Smooth muscle cell (in vitro differentiated cells): ENCODE data around the gene UGT2B7. TPM values are rescaled to one million over a fixed set of nuclear protein-coding genes. Genes with fewer than 3 reads are reported as not detected.

Experiments used
- DNase-seq: peaks from one replicate; lab custom pipeline; 2025; ENCODE audit not compliant: unreplicated experiment; lab: John Stamatoyannopoulos, UW
- H2AFZ ChIP-seq: fragments of 200-600 bp; sonication (generic); 2 replicates; pipeline ENCODE4 v1.6.0; 2016; ENCODE audit warnings: antibody characterized with exemption, low read depth, mild to moderate bottlenecking
- H3F3A ChIP-seq: fragments of 200-600 bp; sonication (generic); 2 replicates; pipeline ENCODE4 v1.6.0; 2017; ENCODE audit warnings: antibody characterized with exemption, low read depth
- H3K27ac ChIP-seq: fragments of 200-600 bp; sonication (generic); 2 replicates; pipeline ENCODE4 v1.5.1; 2016; ENCODE audit warnings: low read depth, mild to moderate bottlenecking
- H3K27me3 ChIP-seq: fragments of 200-600 bp; sonication (generic); 2 replicates; pipeline ENCODE4 v1.6.1; 2016; ENCODE audit warnings: low read depth, mild to moderate bottlenecking
- H3K36me3 ChIP-seq: fragments of 200-600 bp; sonication (generic); 2 replicates; pipeline ENCODE4 v1.5.1; 2016; ENCODE audit warnings: low read depth
- H3K4me1 ChIP-seq: fragments of 200-600 bp; sonication (generic); 2 replicates; pipeline ENCODE4 v1.5.1; 2016; ENCODE audit warnings: low read depth
- H3K4me2 ChIP-seq: fragments of 200-600 bp; sonication (generic); 2 replicates; pipeline ENCODE4 v1.6.0; 2016; ENCODE audit warnings: mild to moderate bottlenecking
- H3K4me3 ChIP-seq: fragments of 200-600 bp; sonication (generic); 2 replicates; pipeline ENCODE4 v1.5.1; 2016; ENCODE audit warnings: mild to moderate bottlenecking
- H3K79me2 ChIP-seq: fragments of 200-600 bp; sonication (generic); 2 replicates; pipeline ENCODE4 v1.6.0; 2016; ENCODE audit warnings: low read depth, mild to moderate bottlenecking
- H3K9ac ChIP-seq: fragments of 200-600 bp; sonication (generic); 2 replicates; pipeline ENCODE4 v1.6.0; 2016; ENCODE audit warnings: low read depth
- H3K9me3 ChIP-seq: fragments of 200-600 bp; sonication (generic); replicated peaks from 2 replicates; pipeline ENCODE4 v1.5.1; 2016; ENCODE audit warnings: low read depth
- H4K20me1 ChIP-seq: fragments of 200-600 bp; sonication (generic); 2 replicates; pipeline ENCODE4 v1.6.0; 2016; ENCODE audit warnings: low read depth
- WGBS: methylation state at CpG from one replicate; pipeline ENCODE4 v1.1.7; 2016; ENCODE audit warnings: low lambda C conversion rate; 5-methylcytosine and 5-hydroxymethylcytosine counted together
- polyA plus RNA-seq: library from polyadenylated mRNA; unstranded; fragments of >200 nt; fragmentation: Nextera tagmentation; extraction: Ambion mirVana; gene quantifications from 2 replicates; pipeline ENCODE4 v1.2.1, GENCODE V29; 2016
- total RNA-seq: library from RNA; depleted of rRNA; stranded (reverse); fragments of >200 nt; gene quantifications from 2 replicates; pipeline ENCODE4 v1.2.3, GENCODE V29; 2014
- TF ChIP-seq, protein P1 (sequence below): fragments of 200-600 bp; sonication (generic); IDR thresholded peaks from 2 replicates; pipeline ENCODE4 v1.5.1; 2017; ENCODE audit warnings: borderline replicate concordance, mild to moderate bottlenecking, antibody characterized with exemption; ENCODE audit not compliant: insufficient read depth, poor library complexity, severe bottlenecking

UGT2B7 gene
- total and polyA plus RNA-seq, 2 experiments from 2014 or later, result 0.45 to 2.6 TPM

- H3K9me3 ChIP-seq, result no peaks in the 10 kb centered on the region
- no peaks in the 10 kb centered on the region for H3K79me2 ChIP-seq
- 92% methylated on average over 3 of the region's 3 CpGs for WGBS
- no peaks in the 10 kb centered on the region for H3K4me1 ChIP-seq
- TF ChIP-seq, protein P1, sequence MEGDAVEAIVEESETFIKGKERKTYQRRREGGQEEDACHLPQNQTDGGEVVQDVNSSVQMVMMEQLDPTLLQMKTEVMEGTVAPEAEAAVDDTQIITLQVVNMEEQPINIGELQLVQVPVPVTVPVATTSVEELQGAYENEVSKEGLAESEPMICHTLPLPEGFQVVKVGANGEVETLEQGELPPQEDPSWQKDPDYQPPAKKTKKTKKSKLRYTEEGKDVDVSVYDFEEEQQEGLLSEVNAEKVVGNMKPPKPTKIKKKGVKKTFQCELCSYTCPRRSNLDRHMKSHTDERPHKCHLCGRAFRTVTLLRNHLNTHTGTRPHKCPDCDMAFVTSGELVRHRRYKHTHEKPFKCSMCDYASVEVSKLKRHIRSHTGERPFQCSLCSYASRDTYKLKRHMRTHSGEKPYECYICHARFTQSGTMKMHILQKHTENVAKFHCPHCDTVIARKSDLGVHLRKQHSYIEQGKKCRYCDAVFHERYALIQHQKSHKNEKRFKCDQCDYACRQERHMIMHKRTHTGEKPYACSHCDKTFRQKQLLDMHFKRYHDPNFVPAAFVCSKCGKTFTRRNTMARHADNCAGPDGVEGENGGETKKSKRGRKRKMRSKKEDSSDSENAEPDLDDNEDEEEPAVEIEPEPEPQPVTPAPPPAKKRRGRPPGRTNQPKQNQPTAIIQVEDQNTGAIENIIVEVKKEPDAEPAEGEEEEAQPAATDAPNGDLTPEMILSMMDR, result no peak
- H3K4me2 ChIP-seq, result no peak overlapping the region
- H3K36me3 ChIP-seq, result no peaks in the 10 kb centered on the region
- DNase-seq, result no peak
- H3K27me3 ChIP-seq, result no peaks in the 10 kb centered on the region
- no peaks in the 10 kb centered on the region for H3F3A ChIP-seq
- H3K4me3 ChIP-seq, result no peak overlapping the region
- H4K20me1 ChIP-seq, result no peaks in the 10 kb centered on the region
- no peak overlapping the region for H3K9ac ChIP-seq
- H3K27ac ChIP-seq, result no peak overlapping the region
- H2AFZ ChIP-seq, result no peak overlapping the region
Observed at GRCh38 chr4:69064391-69064790, 31.9 kb upstream of the UGT2B7 start.

GRCh38 chr4:69066945-69067344, 29.3 kb upstream of the UGT2B7 start:
- TF ChIP-seq, protein P1, result no peak
- Histone ChIP-seq H2AFZ (peak overlapping the region; percentile 54), H3K4me3 (no peak overlapping the region), H3F3A (no peaks in the 10 kb centered on the region), H3K9me3 (no peaks in the 10 kb centered on the region), H3K9ac (no peak overlapping the region), H3K79me2 (no peaks in the 10 kb centered on the region), H3K27me3 (no peaks in the 10 kb centered on the region), H3K27ac (no peak overlapping the region), H4K20me1 (no peaks in the 10 kb centered on the region), H3K4me2 (no peak overlapping the region), H3K36me3 (no peaks in the 10 kb centered on the region), H3K4me1 (no peaks in the 10 kb centered on the region)
- no peak for DNase-seq

DNA sequence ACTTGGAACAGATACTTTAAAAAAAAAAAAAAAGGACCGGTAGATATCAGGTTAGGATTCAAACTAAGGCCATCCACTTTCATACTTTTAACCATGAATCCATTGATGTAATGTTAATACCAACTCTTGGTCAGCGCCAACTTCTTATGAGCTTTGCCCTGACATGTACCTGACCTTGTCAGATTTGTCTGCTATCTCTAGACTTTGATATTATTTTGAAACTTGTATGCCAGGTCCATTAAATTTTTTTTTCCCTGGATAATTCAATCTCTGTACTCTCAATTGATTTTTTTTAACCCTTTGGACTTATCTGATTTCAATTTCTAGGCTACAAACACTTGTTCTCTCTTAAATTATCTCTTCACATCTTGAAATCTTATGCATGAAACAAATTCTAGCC, 27.2 kb upstream of the UGT2B7 start:
- Histone ChIP-seq H2AFZ (no peak overlapping the region), H3K79me2 (no peaks in the 10 kb centered on the region), H3K4me1 (no peaks in the 10 kb centered on the region), H3K27ac (no peak overlapping the region), H3K36me3 (no peaks in the 10 kb centered on the region), H3K4me2 (no peak overlapping the region), H4K20me1 (no peaks in the 10 kb centered on the region), H3K9me3 (no peaks in the 10 kb centered on the region), H3K27me3 (no peaks in the 10 kb centered on the region), H3F3A (no peaks in the 10 kb centered on the region), H3K9ac (no peak overlapping the region), H3K4me3 (no peak overlapping the region)
- TF ChIP-seq, protein P1, result no peak
- 100% methylated on average over 2 of the region's 2 CpGs for WGBS
- DNase-seq, result no peak

GRCh38 chr4:69070590-69070989, 25.7 kb upstream of the UGT2B7 start:
- TF ChIP-seq, protein P1, result no peak
- no peak overlapping the region for H3K27ac ChIP-seq
- no peak overlapping the region for H2AFZ ChIP-seq
- H3K79me2 ChIP-seq, result no peaks in the 10 kb centered on the region
- H3K4me2 ChIP-seq, result no peak overlapping the region
- WGBS, result 66% methylated on average over 2 of the region's 2 CpGs
- no peaks in the 10 kb centered on the region for H3K36me3 ChIP-seq
- H4K20me1 ChIP-seq, result no peaks in the 10 kb centered on the region
- no peaks in the 10 kb centered on the region for H3K9me3 ChIP-seq
- H3K4me1 ChIP-seq, result no peaks in the 10 kb centered on the region
- H3K9ac ChIP-seq, result no peak overlapping the region
- H3K27me3 ChIP-seq, result no peaks in the 10 kb centered on the region
- no peaks in the 10 kb centered on the region for H3F3A ChIP-seq
- H3K4me3 ChIP-seq, result no peak overlapping the region
- DNase-seq, result no peak
